ENCODE data around the gene BCAS1.

The BCAS1 gene, protein sequence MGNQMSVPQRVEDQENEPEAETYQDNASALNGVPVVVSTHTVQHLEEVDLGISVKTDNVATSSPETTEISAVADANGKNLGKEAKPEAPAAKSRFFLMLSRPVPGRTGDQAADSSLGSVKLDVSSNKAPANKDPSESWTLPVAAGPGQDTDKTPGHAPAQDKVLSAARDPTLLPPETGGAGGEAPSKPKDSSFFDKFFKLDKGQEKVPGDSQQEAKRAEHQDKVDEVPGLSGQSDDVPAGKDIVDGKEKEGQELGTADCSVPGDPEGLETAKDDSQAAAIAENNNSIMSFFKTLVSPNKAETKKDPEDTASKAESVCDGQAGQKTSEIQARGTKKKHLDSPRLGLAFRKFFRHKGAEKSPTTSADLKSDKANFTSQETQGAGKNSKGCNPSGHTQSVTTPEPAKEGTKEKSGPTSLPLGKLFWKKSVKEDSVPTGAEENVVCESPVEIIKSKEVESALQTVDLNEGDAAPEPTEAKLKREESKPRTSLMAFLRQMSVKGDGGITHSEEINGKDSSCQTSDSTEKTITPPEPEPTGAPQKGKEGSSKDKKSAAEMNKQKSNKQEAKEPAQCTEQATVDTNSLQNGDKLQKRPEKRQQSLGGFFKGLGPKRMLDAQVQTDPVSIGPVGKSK
- 0 to 12.9 (median 0.63) reads per million in 9 experiments for total RNA-seq

DNA sequence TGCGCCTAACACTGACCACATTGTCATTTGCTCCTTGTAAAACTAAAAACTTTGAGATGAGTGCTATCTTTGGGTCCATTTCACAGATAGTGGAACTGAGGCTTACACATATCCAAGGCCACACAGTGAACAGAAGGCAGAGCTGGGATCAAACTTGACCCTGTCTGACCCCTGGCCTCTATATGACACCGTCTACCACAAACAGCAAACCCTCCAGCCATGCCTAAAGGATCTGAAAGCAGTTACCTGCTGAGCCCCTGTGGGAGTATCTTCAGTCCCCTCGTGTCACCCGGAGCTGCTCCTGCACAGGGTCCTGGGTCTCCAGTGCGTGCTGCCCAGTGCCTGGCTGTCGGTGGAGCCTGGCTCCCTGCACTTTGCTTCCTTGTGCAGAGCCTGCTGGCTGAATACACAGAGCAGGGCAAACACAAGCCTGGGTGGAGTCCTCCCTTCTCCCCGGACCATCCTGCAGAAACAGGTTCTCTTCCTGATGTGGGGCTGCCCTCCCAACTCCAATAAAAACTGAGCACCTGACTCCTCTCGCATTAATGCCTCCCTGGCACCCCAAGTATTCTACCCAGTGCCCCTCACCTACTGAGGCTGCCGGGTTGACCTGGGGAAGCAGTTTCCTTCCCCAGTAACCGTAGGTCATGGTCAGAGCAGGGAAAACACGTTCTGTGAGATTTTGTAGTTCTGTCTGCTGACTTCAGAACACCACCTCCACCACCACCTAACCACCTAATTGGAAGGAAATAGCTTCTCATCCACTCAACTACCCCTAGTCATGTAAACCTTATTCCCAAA is at the start of gene BCAS1:
Gene BCAS1 (minus strand): TSS at position 408 of the 801 bp plus-strand sequence. CDS start 11,876 bp downstream, outside the sequence.
- Mint-ChIP-seq H3K27ac (no peak within 1 kb of the TSS), H3K4me1 (ENCODE audit: low read depth in 2 of 2) (peaks cover 0 to 6% of the 10 kb centered on the region in 2 donors), H3K4me3 (no peak within 1 kb of the TSS), H3K27me3 (no peaks in the 10 kb centered on the region), H3K9me3 (no peaks in the 10 kb centered on the region), H3K36me3 (ENCODE audit: insufficient read depth) (no peaks in the 10 kb centered on the region)
- no peak for ATAC-seq (replicated peaks)
- no peak for DNase-seq

- ATAC-seq (replicated peaks): no peak
- H3K4me1 Mint-ChIP-seq (ENCODE audit: low read depth in 2 of 2): no peaks in the 10 kb centered on the region
- no peaks in the 10 kb centered on the region for H3K9me3 Mint-ChIP-seq
- H3K36me3 Mint-ChIP-seq (ENCODE audit: insufficient read depth): no peaks in the 10 kb centered on the region
- no peak for DNase-seq
- H3K27ac Mint-ChIP-seq: no peak overlapping the region
- H3K4me3 Mint-ChIP-seq: no peak overlapping the region
- H3K27me3 Mint-ChIP-seq: no peaks in the 10 kb centered on the region
Measured at GRCh38 chr20:54119744-54120143, 49.4 kb upstream of the BCAS1 start.

DNA sequence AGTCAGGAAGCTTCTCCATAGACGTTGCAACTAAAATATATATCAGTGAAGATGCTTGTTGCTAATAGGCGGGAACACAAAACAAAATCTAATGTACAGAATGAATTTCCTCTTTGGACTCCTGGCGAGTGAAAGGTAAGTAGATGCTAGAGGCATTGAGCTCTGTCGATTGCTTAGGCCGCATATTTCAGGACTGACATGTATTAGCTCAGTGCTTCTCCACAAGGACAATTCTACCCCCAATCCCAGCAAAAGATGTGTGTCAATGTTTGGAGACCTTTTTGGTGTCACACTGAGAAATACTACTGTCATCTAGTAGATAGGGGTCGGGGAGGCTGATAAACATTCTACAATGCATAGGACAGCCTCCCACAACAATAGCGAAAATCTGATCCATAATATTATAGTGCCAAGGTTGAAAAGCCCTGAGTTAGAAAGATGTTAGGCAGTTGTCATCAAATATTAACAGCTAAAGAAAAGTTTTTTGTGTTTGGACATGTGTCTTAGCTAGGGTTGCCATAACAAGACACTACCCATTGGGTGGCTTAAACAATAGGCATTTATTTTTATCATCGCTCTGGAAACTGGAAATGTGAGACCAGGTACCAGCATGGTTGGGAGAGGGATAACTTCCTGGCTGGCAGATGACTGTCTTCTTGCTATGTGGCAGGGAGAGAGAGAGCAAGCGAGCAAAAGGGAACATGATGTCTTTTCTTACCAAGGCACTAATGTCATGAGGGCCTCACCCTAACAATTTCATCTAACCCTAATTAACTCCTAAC is 48.0 kb upstream of the BCAS1 start:
- no peaks in the 10 kb centered on the region for H3K36me3 Mint-ChIP-seq (ENCODE audit: insufficient read depth)
- H3K27ac Mint-ChIP-seq: no peak overlapping the region
- ATAC-seq (replicated peaks) (no peak), DNase-seq (no peak)
- H3K4me3 Mint-ChIP-seq: no peak overlapping the region
- H3K9me3 Mint-ChIP-seq: no peaks in the 10 kb centered on the region
- no peaks in the 10 kb centered on the region for H3K4me1 Mint-ChIP-seq (ENCODE audit: low read depth in 2 of 2)
- H3K27me3 Mint-ChIP-seq: peaks cover 10 to 11% of the 10 kb centered on the region in 2 donors

DNA sequence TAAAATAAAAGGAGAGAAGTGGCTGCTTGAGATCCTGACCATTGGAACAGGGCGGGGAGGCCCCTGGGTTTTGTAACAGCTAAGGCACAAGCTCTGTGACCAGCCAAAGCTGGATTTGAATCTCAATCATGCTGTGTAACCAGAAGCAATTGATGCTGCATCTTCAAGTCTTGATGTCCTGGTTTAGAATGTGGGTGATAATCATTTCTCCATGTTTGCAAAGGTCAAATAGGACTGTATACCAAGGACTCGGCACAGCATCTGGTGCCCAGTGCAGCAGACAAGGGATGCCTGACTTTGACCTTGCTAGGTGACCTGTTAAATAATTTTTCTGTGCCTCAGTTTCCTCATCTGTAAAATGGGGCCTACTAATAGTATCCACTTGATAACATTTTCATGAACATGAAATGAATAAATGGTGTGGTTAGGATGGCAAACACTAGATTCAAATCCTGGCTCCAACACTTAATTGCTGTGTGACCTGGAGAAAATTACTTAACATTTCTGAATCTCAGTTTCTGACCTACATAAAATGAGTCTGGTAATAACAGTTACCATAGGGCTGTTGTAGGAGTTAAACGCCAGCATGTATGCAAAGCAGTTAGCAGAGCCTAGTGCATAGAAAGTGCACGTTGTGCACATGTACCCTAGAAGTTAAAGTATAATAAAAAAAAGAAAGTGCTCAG is 46.3 kb upstream of the BCAS1 start:
- Mint-ChIP-seq H3K4me1 (ENCODE audit: low read depth in 2 of 2) (no peaks in the 10 kb centered on the region), H3K27me3 (peaks cover 11 to 14% of the 10 kb centered on the region in 2 donors), H3K9me3 (no peaks in the 10 kb centered on the region), H3K36me3 (ENCODE audit: insufficient read depth) (no peaks in the 10 kb centered on the region), H3K27ac (no peak overlapping the region), H3K4me3 (no peak overlapping the region)
- ATAC-seq (replicated peaks) (no peak), DNase-seq (no peak)

DNA sequence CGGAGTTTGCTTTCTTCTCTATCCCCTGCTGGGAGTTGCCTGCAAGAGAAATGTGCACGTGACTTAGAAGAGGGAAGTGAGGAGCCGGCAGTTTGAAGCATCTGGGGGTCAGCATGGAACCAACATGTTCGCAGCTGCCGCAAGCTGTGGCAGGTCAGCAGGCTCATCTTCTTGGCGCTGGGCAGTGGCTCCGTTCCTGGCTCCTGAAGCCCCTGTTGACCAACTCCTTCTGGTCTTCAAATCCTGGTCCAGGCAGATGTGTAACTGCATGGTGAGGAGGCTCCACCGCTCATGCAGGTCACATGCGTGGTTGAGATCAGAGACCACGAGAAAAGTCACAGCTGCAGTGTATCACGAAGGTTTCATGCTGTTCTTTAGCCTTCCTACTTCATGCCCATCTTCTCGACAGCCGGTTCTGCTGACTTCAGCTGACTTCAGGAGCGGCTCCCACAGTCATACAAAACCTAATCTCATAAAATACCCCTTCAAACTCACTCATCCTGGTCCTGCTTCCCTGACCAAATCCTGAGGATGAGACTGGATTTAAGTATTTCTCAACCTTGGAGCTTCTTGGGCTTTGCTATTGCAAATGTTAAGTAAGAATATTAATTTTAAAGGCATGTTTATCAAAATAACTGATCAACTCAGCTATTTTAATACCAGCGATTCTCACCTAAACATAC is 44.9 kb upstream of the BCAS1 start:
- Mint-ChIP-seq H3K9me3 (no peaks in the 10 kb centered on the region), H3K27me3 (peaks cover 11 to 14% of the 10 kb centered on the region in 2 donors), H3K27ac (no peak overlapping the region), H3K4me3 (no peak overlapping the region), H3K36me3 (ENCODE audit: insufficient read depth) (no peaks in the 10 kb centered on the region), H3K4me1 (ENCODE audit: low read depth in 2 of 2) (no peaks in the 10 kb centered on the region)
- ATAC-seq (replicated peaks): no peak
- no peak for DNase-seq

GRCh38 chr20:54114109-54114508 is 43.7 kb upstream of the BCAS1 start:
- Mint-ChIP-seq H3K27me3 (peaks cover 11 to 14% of the 10 kb centered on the region in 2 donors), H3K9me3 (no peaks in the 10 kb centered on the region), H3K27ac (no peak overlapping the region), H3K4me3 (no peak overlapping the region), H3K36me3 (ENCODE audit: insufficient read depth) (no peaks in the 10 kb centered on the region), H3K4me1 (ENCODE audit: low read depth in 2 of 2) (no peaks in the 10 kb centered on the region)
- DNase-seq (no peak), ATAC-seq (replicated peaks) (no peak)

DNA sequence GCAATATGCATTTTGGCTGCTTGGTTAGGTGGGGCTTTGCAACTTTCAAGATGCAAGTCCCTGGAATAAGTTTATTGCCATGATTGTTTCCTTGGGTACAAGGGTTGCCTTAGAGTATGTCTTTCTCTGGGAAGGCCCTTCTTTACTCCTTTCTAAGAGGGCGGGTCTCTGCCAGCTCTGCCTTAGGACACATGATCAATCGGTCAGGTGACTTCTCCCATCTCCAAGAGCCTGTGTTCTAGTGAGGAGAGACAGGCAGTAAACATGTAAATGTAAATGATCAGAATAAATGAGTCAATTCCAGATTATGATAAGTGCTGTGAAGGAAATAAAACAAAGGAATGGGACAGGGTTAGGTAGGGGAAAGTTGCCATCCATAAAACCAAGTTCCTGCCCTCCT is 43.2 kb upstream of the BCAS1 start:
- no peak overlapping the region for H3K27ac Mint-ChIP-seq
- DNase-seq (no peak), ATAC-seq (replicated peaks) (no peak)
- H3K9me3 Mint-ChIP-seq: no peaks in the 10 kb centered on the region
- no peak overlapping the region for H3K4me3 Mint-ChIP-seq
- H3K36me3 Mint-ChIP-seq (ENCODE audit: insufficient read depth): no peaks in the 10 kb centered on the region
- H3K27me3 Mint-ChIP-seq: peaks cover 11 to 14% of the 10 kb centered on the region in 2 donors
- H3K4me1 Mint-ChIP-seq (ENCODE audit: low read depth in 2 of 2): no peaks in the 10 kb centered on the region

- H3K4me1 Mint-ChIP-seq (ENCODE audit: low read depth in 2 of 2): no peaks in the 10 kb centered on the region
- no peaks in the 10 kb centered on the region for H3K9me3 Mint-ChIP-seq
- DNase-seq (no peak), ATAC-seq (replicated peaks) (no peak)
- H3K4me3 Mint-ChIP-seq: no peak overlapping the region
- H3K27ac Mint-ChIP-seq: no peak overlapping the region
- no peaks in the 10 kb centered on the region for H3K36me3 Mint-ChIP-seq (ENCODE audit: insufficient read depth)
- H3K27me3 Mint-ChIP-seq: peaks cover 11 to 14% of the 10 kb centered on the region in 2 donors
Measured at GRCh38 chr20:54112221-54112884, 42.0 kb upstream of the BCAS1 start.

DNA sequence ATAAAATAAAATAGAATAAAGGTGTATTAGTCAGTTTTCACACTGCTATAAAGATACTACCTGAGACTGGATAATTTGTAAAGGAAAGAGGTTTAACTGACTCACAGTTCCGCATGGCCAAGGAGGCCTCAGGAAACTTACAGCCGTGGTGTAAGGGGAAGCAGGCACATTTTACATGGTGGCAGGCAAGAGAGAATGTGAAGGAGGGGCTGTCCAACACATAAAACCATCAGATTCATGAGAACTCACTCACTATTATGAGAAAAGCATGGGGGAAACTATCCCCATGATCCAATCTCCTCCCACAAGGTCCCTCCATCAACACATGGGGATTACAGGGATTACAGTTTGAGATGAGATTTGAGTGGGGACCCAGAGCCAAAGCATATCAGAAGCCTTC is 41.1 kb upstream of the BCAS1 start:
- DNase-seq (no peak), ATAC-seq (replicated peaks) (no peak)
- Mint-ChIP-seq H3K36me3 (ENCODE audit: insufficient read depth) (no peaks in the 10 kb centered on the region), H3K4me1 (ENCODE audit: low read depth in 2 of 2) (no peaks in the 10 kb centered on the region), H3K4me3 (no peak overlapping the region), H3K27me3 (peaks cover 11 to 14% of the 10 kb centered on the region in 2 donors), H3K9me3 (no peaks in the 10 kb centered on the region), H3K27ac (no peak overlapping the region)

DNA sequence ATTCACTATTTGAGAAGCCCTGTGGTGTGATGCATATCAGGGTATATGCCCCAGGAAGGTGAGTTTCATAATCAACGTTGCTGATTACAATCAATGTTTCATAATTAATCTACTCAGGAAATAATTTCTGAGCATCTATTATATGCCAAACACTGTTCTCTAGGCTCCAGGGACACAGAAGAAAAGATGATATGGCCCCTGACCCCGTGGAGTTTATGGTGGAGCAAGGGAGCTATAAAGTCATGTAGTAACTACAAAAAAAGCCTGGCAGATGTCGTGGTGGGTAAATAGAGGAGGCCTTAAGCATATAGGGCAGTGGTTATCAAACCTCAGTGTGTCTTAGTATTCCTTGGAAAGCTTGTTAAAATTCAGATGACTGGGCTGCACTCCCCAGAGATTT is 40.1 kb upstream of the BCAS1 start:
- DNase-seq (no peak), ATAC-seq (replicated peaks) (no peak)
- Mint-ChIP-seq H3K27ac (no peak overlapping the region), H3K36me3 (ENCODE audit: insufficient read depth) (no peaks in the 10 kb centered on the region), H3K27me3 (peaks cover 11 to 17% of the 10 kb centered on the region in 2 donors), H3K4me1 (ENCODE audit: low read depth in 2 of 2) (no peaks in the 10 kb centered on the region), H3K9me3 (no peaks in the 10 kb centered on the region), H3K4me3 (no peak overlapping the region)

DNA sequence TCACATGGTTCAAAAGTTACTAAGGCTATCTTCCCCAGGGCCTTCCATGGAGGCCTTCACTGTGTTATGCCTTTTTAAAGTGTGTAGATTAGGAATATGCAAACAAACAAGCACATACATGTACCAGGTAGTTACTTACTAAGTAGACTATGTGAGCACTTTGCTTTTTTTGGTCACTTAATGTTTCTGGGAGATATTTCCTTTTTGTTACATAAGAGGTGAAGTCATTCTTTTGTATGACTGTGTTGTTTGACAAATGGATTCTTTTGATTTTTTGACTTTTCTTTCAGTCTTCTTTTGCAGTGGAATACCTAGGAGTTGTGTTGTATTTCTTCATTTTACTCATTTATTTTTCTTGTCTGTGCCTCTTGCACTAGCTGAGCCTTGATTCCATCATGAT is 39.6 kb upstream of the BCAS1 start:
- Mint-ChIP-seq H3K36me3 (ENCODE audit: insufficient read depth) (no peaks in the 10 kb centered on the region), H3K4me1 (ENCODE audit: low read depth in 2 of 2) (no peaks in the 10 kb centered on the region), H3K27me3 (peaks cover 11 to 22% of the 10 kb centered on the region in 2 donors), H3K27ac (no peak overlapping the region), H3K4me3 (no peak overlapping the region), H3K9me3 (no peaks in the 10 kb centered on the region)
- ATAC-seq (replicated peaks) (no peak), DNase-seq (no peak)

- H3K9me3 Mint-ChIP-seq: no peaks in the 10 kb centered on the region
- H3K27me3 Mint-ChIP-seq: peaks cover 4 to 27% of the 10 kb centered on the region in 2 donors
- DNase-seq (no peak), ATAC-seq (replicated peaks) (no peak)
- no peak overlapping the region for H3K27ac Mint-ChIP-seq
- H3K4me3 Mint-ChIP-seq: no peak overlapping the region
- no peaks in the 10 kb centered on the region for H3K36me3 Mint-ChIP-seq (ENCODE audit: insufficient read depth)
- no peaks in the 10 kb centered on the region for H3K4me1 Mint-ChIP-seq (ENCODE audit: low read depth in 2 of 2)
Measured at GRCh38 chr20:54108817-54109216, 38.4 kb upstream of the BCAS1 start.
